Measurements from ENCODE around the gene SETD2.
A peak's percentile ranks its signal among the peaks of the same experiment; 100 is the strongest.

SETD2 gene

GRCh38 chr3:46998121-46998851 is 165.6 kb downstream of the SETD2 start:
- H3K4me3 ChIP-seq (ENCODE audit: low read depth, low read length), result no peak overlapping the region
- in situ Hi-C loops (cut with HindIII; ENCODE audit: low pct_ligation_motif_present, low sequenced_read_pairs), result no loop called here
- H3K27me3 ChIP-seq (replicated peaks), result no peaks in the 10 kb centered on the region
- TF ChIP-seq CTCF (IDR thresholded peaks at IDR 0.05; ENCODE audit: low read depth, low read length, missing control alignments), result peak; percentile 93
- DNase-seq, result peak; percentile 31
- H3K36me3 ChIP-seq (replicated peaks), result peaks cover 9% of the 10 kb centered on the region
- H3K27ac ChIP-seq, result no peak overlapping the region

- Histone ChIP-seq H3K36me3 (replicated peaks) (peaks cover 9% of the 10 kb centered on the region), H3K27ac (no peak overlapping the region), H3K27me3 (replicated peaks) (no peaks in the 10 kb centered on the region), H3K4me3 (ENCODE audit: low read depth, low read length) (no peak overlapping the region)
- no peak for TF ChIP-seq CTCF (IDR thresholded peaks at IDR 0.05; ENCODE audit: low read depth, low read length, missing control alignments)
- DNase-seq, result no peak
- in situ Hi-C loops (cut with HindIII; ENCODE audit: low pct_ligation_motif_present, low sequenced_read_pairs), result no loop called here
Measured at GRCh38 chr3:46997453-46998091, 166.3 kb downstream of the SETD2 start.

- no peak overlapping the region for H3K27ac ChIP-seq
- TF ChIP-seq CTCF (IDR thresholded peaks at IDR 0.05; ENCODE audit: low read depth, low read length, missing control alignments), result no peak
- H3K36me3 ChIP-seq (replicated peaks), result peaks cover 4% of the 10 kb centered on the region
- no peak overlapping the region for H3K4me3 ChIP-seq (ENCODE audit: low read depth, low read length)
- in situ Hi-C loops (cut with HindIII; ENCODE audit: low pct_ligation_motif_present, low sequenced_read_pairs), result no loop called here
- no peaks in the 10 kb centered on the region for H3K27me3 ChIP-seq (replicated peaks)
- DNase-seq, result no peak
Measured at GRCh38 chr3:46996689-46997452, 167.0 kb downstream of the SETD2 start.

GRCh38 chr3:46995901-46996562 is 167.9 kb downstream of the SETD2 start:
- in situ Hi-C loops (cut with HindIII; ENCODE audit: low pct_ligation_motif_present, low sequenced_read_pairs), result no loop called here
- Histone ChIP-seq H3K36me3 (replicated peaks) (no peaks in the 10 kb centered on the region), H3K4me3 (ENCODE audit: low read depth, low read length) (no peak overlapping the region)

More at GRCh38 chr3:46995901-46996562, 167.9 kb downstream of the SETD2 start:
- Histone ChIP-seq H3K27me3 (replicated peaks) (no peaks in the 10 kb centered on the region), H3K27ac (no peak overlapping the region)
- no peak for TF ChIP-seq CTCF (IDR thresholded peaks at IDR 0.05; ENCODE audit: low read depth, low read length, missing control alignments)
- DNase-seq, result no peak
